Testis (tissue), 3 donors: Measurements from ENCODE around the gene CEP131. TPM values are rescaled to one million over a fixed set of nuclear protein-coding genes. Genes with fewer than 3 reads are reported as not detected.

Experiments used
- DNase-seq: peaks from one replicate; pipeline ENCODE4 v3.0.0-alpha.2; 2019
- H3K27ac ChIP-seq, 2 donors: fragments of 200-600 bp; sonication (generic); one replicate each; pipeline ENCODE4 v1.5.1; 2019
- H3K27me3 ChIP-seq: fragments of 200-600 bp; sonication (generic); one replicate; pipeline ENCODE4 v1.5.1; 2019
- H3K36me3 ChIP-seq: fragments of 200-600 bp; sonication (generic); one replicate; pipeline ENCODE4 v1.5.1; 2017; ENCODE audit warnings: low read depth; ENCODE audit errors: missing control alignments
- H3K4me1 ChIP-seq: fragments of 200-600 bp; sonication (generic); one replicate; pipeline ENCODE4 v1.5.1; 2019
- H3K4me3 ChIP-seq, 2 donors: fragments of 200-600 bp; sonication (generic); one replicate each; pipeline ENCODE4 v1.5.1; 2017 to 2019
- H3K9me3 ChIP-seq: fragments of 200-600 bp; sonication (generic); one replicate; pipeline ENCODE4 v1.5.1; 2017
- POLR2A ChIP-seq: fragments of 450-650 bp; IDR thresholded peaks from one replicate; pipeline ENCODE4 v1.6.1; 2017; ENCODE audit warnings: antibody characterized with exemption, mild to moderate bottlenecking, moderate library complexity
- WGBS, 2 donors: methylation state at CpG; one replicate each; pipeline ENCODE4 v1.1.5; 2018; 5-methylcytosine and 5-hydroxymethylcytosine counted together
- intact Hi-C: fragments of 100-400 bp; cut with DNase I; formaldehyde crosslinking; loops from one replicate; pipeline ENCODE4 v1.15.1; 2023; ENCODE audit warnings: low total_unique reads
- polyA plus RNA-seq: library from polyadenylated mRNA; stranded (reverse); fragments of 350-450 nt; fragmentation: Illumina TruSeq; extraction: RNeasy Lipid Tissue Mini Kit (QIAGEN cat#74804); gene quantifications from one replicate; pipeline ENCODE4 v1.2.3, GENCODE V29; 2014; ENCODE audit warnings: low read depth, low replicate concordance; ENCODE audit not compliant: insufficient read depth
- total RNA-seq, 2 donors: library from RNA; depleted of rRNA; stranded (reverse); fragments of >200 nt; gene quantifications; one replicate each; pipeline ENCODE4 v1.2.3, GENCODE V29; 2016
- TF ChIP-seq, protein P1 (sequence below), 3 experiments: fragments of 450-650 bp in 2 of 3; fragments of 200-600 bp in 1 of 3; sonication (generic) in 1 of 3; IDR thresholded peaks; one replicate each; pipeline ENCODE4 v1.5.1; 2016 to 2019; ENCODE audit warnings: antibody characterized with exemption in 3 of 3, mild to moderate bottlenecking in 2 of 3, moderate library complexity in 1 of 3

Gene CEP131
- total and polyA plus RNA-seq, 3 donors from 2014 or later, result 28.9 to 48.7 (median 42.9) TPM

DNA sequence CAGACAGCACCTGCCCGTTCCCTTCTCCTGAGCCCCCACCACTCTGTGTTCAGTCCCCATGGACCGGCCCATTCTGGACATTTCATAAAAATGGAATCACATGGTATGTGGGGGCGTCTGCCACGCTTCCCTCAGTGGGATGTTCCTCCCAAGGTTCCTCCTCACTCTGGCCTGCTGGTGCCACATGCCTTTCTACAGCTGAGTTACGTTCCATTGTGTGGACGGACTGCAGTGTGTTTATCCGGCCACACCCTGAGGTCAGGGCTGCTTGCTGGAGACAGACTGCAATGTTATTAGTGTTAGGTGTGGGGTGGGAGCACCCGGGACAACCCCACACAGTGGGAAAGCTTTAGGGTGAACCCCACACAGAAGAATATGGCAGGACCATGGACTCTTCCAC, 50.8 kb downstream of the CEP131 start:
- Histone ChIP-seq H3K4me1 (no peaks in the 10 kb centered on the region), H3K4me3 (no peak overlapping the region), H3K9me3 (no peaks in the 10 kb centered on the region), H3K27ac (no peak overlapping the region), H3K27me3 (no peaks in the 10 kb centered on the region), H3K36me3 (no peaks in the 10 kb centered on the region)
- no peak for DNase-seq
- intact Hi-C loops, result no loop called here
- WGBS, 2 donors, result 55% methylated on average over 8 of the region's 8 CpGs
- TF ChIP-seq POLR2A, result no peak
- TF ChIP-seq, protein P1, sequence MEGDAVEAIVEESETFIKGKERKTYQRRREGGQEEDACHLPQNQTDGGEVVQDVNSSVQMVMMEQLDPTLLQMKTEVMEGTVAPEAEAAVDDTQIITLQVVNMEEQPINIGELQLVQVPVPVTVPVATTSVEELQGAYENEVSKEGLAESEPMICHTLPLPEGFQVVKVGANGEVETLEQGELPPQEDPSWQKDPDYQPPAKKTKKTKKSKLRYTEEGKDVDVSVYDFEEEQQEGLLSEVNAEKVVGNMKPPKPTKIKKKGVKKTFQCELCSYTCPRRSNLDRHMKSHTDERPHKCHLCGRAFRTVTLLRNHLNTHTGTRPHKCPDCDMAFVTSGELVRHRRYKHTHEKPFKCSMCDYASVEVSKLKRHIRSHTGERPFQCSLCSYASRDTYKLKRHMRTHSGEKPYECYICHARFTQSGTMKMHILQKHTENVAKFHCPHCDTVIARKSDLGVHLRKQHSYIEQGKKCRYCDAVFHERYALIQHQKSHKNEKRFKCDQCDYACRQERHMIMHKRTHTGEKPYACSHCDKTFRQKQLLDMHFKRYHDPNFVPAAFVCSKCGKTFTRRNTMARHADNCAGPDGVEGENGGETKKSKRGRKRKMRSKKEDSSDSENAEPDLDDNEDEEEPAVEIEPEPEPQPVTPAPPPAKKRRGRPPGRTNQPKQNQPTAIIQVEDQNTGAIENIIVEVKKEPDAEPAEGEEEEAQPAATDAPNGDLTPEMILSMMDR (IDR thresholded peaks at IDR 0.05), result no peak

DNA sequence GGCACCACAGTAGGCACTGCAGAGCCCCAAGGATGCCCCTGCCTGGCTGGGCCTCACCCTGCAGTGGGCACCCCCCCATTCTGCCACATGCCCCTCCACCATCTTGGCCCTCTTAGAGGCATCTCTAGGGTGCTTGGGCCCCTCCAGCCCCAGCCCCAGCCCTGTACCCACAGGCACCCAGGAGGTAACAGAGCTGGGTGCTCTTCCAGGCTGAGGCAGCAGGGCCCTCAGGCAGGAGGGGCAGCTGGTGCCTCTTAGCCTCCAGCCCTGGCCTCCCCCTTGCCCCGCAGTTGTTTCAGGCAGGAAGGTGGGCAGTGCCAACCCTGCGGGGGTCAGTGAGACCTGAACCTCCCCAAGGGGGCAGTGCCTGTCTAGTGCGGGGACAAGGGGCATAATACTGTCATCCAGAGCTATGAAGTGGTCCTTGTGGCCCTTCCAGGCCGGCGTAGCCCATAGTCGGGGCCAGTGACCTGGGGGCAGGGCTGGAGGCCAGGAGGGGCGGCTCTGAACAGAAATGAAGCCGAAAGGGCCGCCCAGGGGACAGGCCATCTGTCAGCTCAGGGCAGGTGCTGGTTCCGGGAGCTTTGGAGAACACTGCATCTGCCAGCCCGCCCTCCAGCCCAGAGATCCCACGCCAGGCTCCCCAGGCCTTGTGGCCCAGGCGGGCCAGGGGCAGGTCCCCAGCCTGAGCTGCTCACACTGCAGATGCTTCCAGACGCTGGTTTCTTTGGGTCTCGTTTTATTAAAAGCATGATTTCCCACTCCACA, 51.9 kb downstream of the CEP131 start:
- DNase-seq, result no peak
- H3K27ac ChIP-seq, result no peak overlapping the region
- H3K9me3 ChIP-seq, result no peaks in the 10 kb centered on the region
- no peaks in the 10 kb centered on the region for H3K36me3 ChIP-seq
- no peak overlapping the region for H3K4me3 ChIP-seq
- H3K27me3 ChIP-seq, result no peaks in the 10 kb centered on the region
- WGBS, 2 donors, result 90 to 91% methylated on average over 5 to 15 of the region's 15 CpGs
- intact Hi-C loops, result no loop called here
- TF ChIP-seq, protein P1 (IDR thresholded peaks at IDR 0.05), result no peak
- no peak for TF ChIP-seq POLR2A
- no peaks in the 10 kb centered on the region for H3K4me1 ChIP-seq

DNA sequence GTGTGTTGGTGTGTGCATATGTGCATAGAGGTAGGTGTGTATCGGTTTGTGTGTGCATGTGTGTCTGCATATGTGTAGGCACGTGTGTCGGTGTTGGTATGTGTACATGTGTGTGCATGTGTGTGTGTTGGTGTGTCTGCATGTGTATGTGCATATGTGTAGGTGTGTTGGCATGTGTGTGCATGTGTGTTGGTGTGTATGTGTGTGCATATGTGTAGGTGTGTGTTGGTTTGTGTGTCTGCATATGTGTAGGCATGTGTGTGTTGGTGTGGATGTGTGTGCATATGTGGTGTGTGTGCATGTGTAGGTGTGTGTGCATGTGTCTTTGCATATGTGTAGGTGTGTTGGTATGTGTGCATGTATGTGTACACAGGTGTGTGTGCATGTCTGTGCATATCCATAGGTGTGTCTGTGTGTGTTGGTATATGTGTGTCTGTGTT, 52.9 kb downstream of the CEP131 start:
- Histone ChIP-seq H3K27me3 (no peaks in the 10 kb centered on the region), H3K36me3 (no peaks in the 10 kb centered on the region), H3K4me1 (peaks cover 7% of the 10 kb centered on the region), H3K9me3 (no peaks in the 10 kb centered on the region), H3K4me3 (no peak overlapping the region), H3K27ac (no peak overlapping the region)
- intact Hi-C loops, result no loop called here
- no peak for DNase-seq
- TF ChIP-seq, protein P1 (IDR thresholded peaks at IDR 0.05), result no peak
- TF ChIP-seq POLR2A, result no peak
- WGBS, 2 donors, result 80 to 92% methylated on average over 3 of the region's 3 CpGs

DNA sequence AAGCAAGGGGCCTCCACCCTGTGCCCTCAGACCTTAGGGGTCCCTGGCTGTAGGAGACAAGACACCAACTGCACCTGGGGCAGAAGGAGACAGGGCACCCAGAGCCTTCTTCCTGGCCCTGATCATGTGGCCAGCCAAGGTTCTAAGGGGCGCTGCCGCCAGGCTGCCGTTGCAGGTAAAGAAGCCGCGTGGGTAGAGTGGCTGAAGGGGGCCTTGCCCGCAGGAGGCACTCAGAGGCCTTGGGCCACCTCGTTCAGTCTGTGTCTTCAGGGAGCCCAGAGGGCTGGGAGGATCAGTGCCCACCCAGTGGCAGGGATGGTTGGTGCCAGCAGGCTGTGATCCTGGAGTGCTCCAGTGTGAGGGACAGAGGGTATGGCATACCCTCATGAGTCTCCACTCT, 55.1 kb downstream of the CEP131 start:
- Histone ChIP-seq H3K4me1 (peaks cover 7% of the 10 kb centered on the region), H3K27me3 (no peaks in the 10 kb centered on the region), H3K27ac (no peak overlapping the region), H3K36me3 (no peaks in the 10 kb centered on the region), H3K4me3 (no peak overlapping the region), H3K9me3 (no peaks in the 10 kb centered on the region)
- DNase-seq, result no peak
- TF ChIP-seq, protein P1 (IDR thresholded peaks at IDR 0.05), result no peak
- no peak for TF ChIP-seq POLR2A
- 88 to 96% methylated on average over 7 of the region's 7 CpGs for WGBS, 2 donors
- intact Hi-C loops, result no loop called here

DNA sequence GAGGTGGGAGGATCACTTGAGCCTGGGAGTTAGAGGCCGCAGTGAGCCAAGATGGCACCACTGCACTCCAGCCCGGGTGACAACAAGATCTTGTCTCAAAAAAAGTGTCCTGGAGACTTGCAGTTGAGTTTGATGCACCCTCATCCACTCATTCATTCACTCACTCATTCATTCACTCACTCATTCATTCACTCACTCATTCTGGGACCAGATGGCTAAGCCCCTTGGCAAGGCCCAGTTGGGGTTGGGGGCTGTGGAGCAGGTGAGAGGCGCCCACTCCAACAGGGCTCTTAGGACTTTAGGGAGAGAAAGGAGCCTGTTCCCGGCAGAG, 55.6 kb downstream of the CEP131 start:
- H3K27me3 ChIP-seq, result no peaks in the 10 kb centered on the region
- H3K9me3 ChIP-seq, result no peaks in the 10 kb centered on the region
- no peak for TF ChIP-seq POLR2A
- TF ChIP-seq, protein P1 (IDR thresholded peaks at IDR 0.05), result no peak
- no peak overlapping the region for H3K27ac ChIP-seq
- DNase-seq, result no peak
- no peaks in the 10 kb centered on the region for H3K36me3 ChIP-seq
- H3K4me3 ChIP-seq, result no peak overlapping the region
- intact Hi-C loops, result no loop called here
- H3K4me1 ChIP-seq, result peaks cover 7% of the 10 kb centered on the region
- WGBS, 2 donors, result 96 to 98% methylated on average over 4 of the region's 4 CpGs
